HFFc6 (cell line): Measurements from ENCODE around the gene MAP3K6. TPM values are rescaled to one million over a fixed set of nuclear protein-coding genes. Genes with fewer than 3 reads are reported as not detected.

Experiments used
- DNase-seq: peaks from one replicate; pipeline ENCODE4 v3.0.0-alpha.2; 2018
- H3K27ac Mint-ChIP-seq: 2 replicates; pipeline ENCODE4 v1.8.0; 2020; ENCODE audit warnings: mild to moderate bottlenecking, mixed read lengths
- H3K27me3 Mint-ChIP-seq: 2 replicates; pipeline ENCODE4 v1.8.0; 2021; ENCODE audit warnings: mild to moderate bottlenecking, moderate library complexity, mixed read lengths; ENCODE audit not compliant: insufficient read depth
- H3K36me3 Mint-ChIP-seq: 2 replicates; pipeline ENCODE4 v1.8.0; 2021; ENCODE audit warnings: low read depth, mixed read lengths
- H3K4me1 Mint-ChIP-seq: 2 replicates; pipeline ENCODE4 v1.8.0; 2020; ENCODE audit warnings: low read depth, mixed read lengths
- H3K4me3 Mint-ChIP-seq: 2 replicates; pipeline ENCODE4 v1.8.0; 2020; ENCODE audit warnings: mild to moderate bottlenecking, moderate library complexity, mixed read lengths
- H3K9me3 Mint-ChIP-seq: 2 replicates; pipeline ENCODE4 v1.8.0; 2020; ENCODE audit warnings: mild to moderate bottlenecking, mixed read lengths
- long read RNA-seq: library from polyadenylated mRNA; unstranded; transcript quantifications from one replicate; pipeline ENCODE4 v2.0.0, GENCODE V29; 2019
- total RNA-seq, 6 experiments: library from RNA; stranded (reverse); fragmentation: NEBNext Ultra II Directional; extraction: Animal tissue kit (Norgen Biotek cat#: 25700); gene quantifications; 2 replicates in 1 of 6; 3 replicates in 5 of 6; pipeline ENCODE4 v1.2.3, GENCODE V29; 2021
- TF ChIP-seq, protein P1 (sequence below): fragments of 200-600 bp; sonication (generic); IDR thresholded peaks from 2 replicates; pipeline ENCODE4 v1.5.0; 2021; ENCODE audit warnings: antibody characterized with exemption, mild to moderate bottlenecking

MAP3K6 gene, protein sequence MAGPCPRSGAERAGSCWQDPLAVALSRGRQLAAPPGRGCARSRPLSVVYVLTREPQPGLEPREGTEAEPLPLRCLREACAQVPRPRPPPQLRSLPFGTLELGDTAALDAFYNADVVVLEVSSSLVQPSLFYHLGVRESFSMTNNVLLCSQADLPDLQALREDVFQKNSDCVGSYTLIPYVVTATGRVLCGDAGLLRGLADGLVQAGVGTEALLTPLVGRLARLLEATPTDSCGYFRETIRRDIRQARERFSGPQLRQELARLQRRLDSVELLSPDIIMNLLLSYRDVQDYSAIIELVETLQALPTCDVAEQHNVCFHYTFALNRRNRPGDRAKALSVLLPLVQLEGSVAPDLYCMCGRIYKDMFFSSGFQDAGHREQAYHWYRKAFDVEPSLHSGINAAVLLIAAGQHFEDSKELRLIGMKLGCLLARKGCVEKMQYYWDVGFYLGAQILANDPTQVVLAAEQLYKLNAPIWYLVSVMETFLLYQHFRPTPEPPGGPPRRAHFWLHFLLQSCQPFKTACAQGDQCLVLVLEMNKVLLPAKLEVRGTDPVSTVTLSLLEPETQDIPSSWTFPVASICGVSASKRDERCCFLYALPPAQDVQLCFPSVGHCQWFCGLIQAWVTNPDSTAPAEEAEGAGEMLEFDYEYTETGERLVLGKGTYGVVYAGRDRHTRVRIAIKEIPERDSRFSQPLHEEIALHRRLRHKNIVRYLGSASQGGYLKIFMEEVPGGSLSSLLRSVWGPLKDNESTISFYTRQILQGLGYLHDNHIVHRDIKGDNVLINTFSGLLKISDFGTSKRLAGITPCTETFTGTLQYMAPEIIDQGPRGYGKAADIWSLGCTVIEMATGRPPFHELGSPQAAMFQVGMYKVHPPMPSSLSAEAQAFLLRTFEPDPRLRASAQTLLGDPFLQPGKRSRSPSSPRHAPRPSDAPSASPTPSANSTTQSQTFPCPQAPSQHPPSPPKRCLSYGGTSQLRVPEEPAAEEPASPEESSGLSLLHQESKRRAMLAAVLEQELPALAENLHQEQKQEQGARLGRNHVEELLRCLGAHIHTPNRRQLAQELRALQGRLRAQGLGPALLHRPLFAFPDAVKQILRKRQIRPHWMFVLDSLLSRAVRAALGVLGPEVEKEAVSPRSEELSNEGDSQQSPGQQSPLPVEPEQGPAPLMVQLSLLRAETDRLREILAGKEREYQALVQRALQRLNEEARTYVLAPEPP (N-terminal part only)
- total RNA-seq = 10 to 100 TPM; 22.6 to 30.8 (median 27.7) TPM
- long read RNA-seq, partial matches to known transcripts = 2 of 4 reads
- long read RNA-seq, other reads (novel, unspliced or antisense) = 1 of 4 reads

DNA sequence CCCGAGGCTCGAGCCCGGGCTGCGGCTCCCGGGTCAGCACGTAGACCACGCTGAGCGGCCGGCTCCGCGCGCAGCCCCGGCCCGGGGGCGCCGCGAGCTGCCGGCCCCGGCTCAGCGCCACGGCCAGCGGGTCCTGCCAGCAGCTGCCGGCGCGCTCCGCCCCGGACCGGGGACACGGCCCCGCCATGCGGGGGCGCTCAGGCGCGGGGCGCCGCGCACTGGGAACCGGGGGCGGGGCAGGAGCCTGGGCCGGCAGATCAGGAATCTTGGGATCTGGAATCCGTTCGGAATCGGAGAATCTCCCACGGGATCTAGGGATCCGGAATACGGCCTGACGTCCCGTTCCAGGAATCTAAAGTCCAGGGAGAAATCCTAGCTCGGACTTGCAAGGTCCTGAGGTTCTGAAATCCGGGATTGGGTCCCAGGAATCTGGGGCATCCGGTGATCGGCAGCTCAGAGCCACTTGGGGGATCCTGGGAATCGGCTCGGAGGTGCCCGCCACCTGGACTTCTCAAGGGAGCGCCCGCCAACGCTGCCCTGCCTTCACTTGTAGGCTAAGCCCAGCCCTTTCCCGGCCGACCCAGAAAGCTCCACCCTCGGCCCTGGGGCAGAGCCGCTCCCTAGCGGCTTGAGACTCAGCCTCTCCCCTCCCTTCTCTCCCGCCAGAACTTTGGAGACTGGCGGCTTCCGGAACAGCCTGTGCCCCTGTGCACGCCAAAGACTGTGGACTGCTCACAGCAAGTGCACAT is at the start of gene MAP3K6:
TSS of gene MAP3K6 (minus strand) at position 551 of the 749 bp plus-strand sequence. CDS start at position 187, 364 bp downstream.
- no peaks in the 10 kb centered on the region for H3K9me3 Mint-ChIP-seq
- H3K4me3 Mint-ChIP-seq = peak within 1 kb of the TSS; percentile 92
- peak; percentile 70 for DNase-seq
- H3K27ac Mint-ChIP-seq = peak within 1 kb of the TSS; percentile 98
- TF ChIP-seq, protein P1, sequence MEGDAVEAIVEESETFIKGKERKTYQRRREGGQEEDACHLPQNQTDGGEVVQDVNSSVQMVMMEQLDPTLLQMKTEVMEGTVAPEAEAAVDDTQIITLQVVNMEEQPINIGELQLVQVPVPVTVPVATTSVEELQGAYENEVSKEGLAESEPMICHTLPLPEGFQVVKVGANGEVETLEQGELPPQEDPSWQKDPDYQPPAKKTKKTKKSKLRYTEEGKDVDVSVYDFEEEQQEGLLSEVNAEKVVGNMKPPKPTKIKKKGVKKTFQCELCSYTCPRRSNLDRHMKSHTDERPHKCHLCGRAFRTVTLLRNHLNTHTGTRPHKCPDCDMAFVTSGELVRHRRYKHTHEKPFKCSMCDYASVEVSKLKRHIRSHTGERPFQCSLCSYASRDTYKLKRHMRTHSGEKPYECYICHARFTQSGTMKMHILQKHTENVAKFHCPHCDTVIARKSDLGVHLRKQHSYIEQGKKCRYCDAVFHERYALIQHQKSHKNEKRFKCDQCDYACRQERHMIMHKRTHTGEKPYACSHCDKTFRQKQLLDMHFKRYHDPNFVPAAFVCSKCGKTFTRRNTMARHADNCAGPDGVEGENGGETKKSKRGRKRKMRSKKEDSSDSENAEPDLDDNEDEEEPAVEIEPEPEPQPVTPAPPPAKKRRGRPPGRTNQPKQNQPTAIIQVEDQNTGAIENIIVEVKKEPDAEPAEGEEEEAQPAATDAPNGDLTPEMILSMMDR = peak; percentile 60
- H3K4me1 Mint-ChIP-seq = peaks cover 19% of the 10 kb centered on the region
- peaks cover 2% of the 10 kb centered on the region for H3K27me3 Mint-ChIP-seq
- peaks cover 9% of the 10 kb centered on the region; the same call in 1 of the 2 replicates for H3K36me3 Mint-ChIP-seq

DNA sequence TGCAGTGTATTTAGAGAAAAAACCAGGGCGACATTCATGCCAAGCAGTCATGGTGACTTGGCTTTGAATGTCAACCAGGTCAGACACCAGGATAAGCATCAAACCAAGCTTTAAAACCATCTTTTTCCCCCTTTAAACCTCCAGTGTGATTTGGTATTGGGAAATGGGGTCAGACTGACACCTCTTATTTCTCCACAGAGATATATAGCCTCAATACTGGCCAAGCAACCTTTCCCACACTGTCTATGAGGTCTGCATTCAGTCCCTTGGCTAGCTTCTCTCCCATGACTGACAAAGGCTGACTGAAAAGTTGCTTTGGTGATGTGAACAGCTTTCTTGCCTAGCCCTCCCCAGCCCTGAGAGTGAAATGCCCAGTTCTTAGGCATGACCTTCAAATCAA is 47.3 kb upstream of the MAP3K6 start:
- H3K27ac Mint-ChIP-seq = no peak overlapping the region
- TF ChIP-seq, protein P1 = no peak
- H3K36me3 Mint-ChIP-seq = peaks cover 45% of the 10 kb centered on the region
- DNase-seq = no peak
- no peaks in the 10 kb centered on the region for H3K9me3 Mint-ChIP-seq
- no peaks in the 10 kb centered on the region for H3K27me3 Mint-ChIP-seq
- no peak overlapping the region for H3K4me3 Mint-ChIP-seq
- peaks cover 26% of the 10 kb centered on the region for H3K4me1 Mint-ChIP-seq

DNA sequence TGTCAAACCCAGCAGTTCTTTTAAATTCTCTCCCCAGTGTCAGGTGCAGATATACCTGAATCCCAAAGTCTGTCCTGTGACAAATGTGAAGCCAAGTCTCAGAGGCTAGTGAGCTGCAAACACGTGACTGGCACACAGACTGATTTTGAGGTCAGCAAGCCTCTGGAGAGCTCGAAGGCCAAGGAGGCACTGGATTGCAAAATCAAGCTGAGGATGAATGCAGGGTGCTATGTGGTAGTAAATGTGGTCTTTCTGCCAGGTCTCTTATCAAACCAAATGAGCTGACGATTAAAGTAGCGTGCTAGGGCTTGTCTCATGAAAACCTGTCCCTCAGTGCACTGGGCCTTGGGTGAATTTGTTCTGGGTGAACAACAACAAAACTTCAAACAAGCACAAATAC is 46.2 kb upstream of the MAP3K6 start:
- no peak overlapping the region for H3K27ac Mint-ChIP-seq
- H3K4me3 Mint-ChIP-seq = no peak overlapping the region
- H3K27me3 Mint-ChIP-seq = no peaks in the 10 kb centered on the region
- H3K36me3 Mint-ChIP-seq = peaks cover 44% of the 10 kb centered on the region
- no peak for DNase-seq
- TF ChIP-seq, protein P1 = no peak
- H3K9me3 Mint-ChIP-seq = no peaks in the 10 kb centered on the region
- H3K4me1 Mint-ChIP-seq = peaks cover 21% of the 10 kb centered on the region

DNA sequence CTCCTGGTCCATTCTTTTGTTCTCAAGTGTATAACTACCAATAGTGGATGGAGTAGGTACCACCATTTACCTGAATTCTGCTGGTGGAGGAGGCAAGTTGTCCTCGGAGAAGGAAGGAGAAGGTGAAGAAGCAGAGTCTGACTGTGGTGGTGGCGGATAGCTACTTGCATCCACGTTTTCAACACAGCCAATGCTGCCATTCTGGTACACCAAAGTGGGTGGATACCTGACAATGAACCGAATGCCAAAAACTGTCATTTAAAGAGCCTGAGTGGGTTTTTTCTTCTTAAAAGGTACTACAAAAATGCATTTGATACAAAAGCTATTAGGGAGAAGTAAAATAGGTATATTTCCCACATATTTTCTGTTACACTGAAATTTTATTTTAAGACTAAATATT is 45.7 kb upstream of the MAP3K6 start:
- Mint-ChIP-seq H3K4me3 (no peak overlapping the region), H3K27ac (no peak overlapping the region), H3K36me3 (peaks cover 49% of the 10 kb centered on the region), H3K27me3 (no peaks in the 10 kb centered on the region), H3K4me1 (peaks cover 19% of the 10 kb centered on the region), H3K9me3 (no peaks in the 10 kb centered on the region)
- TF ChIP-seq, protein P1 = no peak
- DNase-seq = no peak
